GM21515 (cell line): ENCODE data around the gene SLC22A3.

Experiments used
- ATAC-seq: cut with Tn5 transposase; IDR thresholded peaks from one replicate; pipeline ENCODE4 v1.9.1; 2021; ENCODE audit not compliant: unreplicated experiment

SLC22A3 gene

GRCh38 chr6:160333101-160333500, 15.1 kb upstream of the SLC22A3 start:
- ATAC-seq, result no peak

GRCh38 chr6:160333841-160334240, 14.3 kb upstream of the SLC22A3 start:
- no peak for ATAC-seq

- no peak for ATAC-seq
Measured at GRCh38 chr6:160336200-160336599, 12.0 kb upstream of the SLC22A3 start.

- ATAC-seq, result no peak
Measured at GRCh38 chr6:160337301-160337700, 10.9 kb upstream of the SLC22A3 start.

GRCh38 chr6:160337991-160338390, 10.2 kb upstream of the SLC22A3 start:
- ATAC-seq, result no peak

- ATAC-seq, result no peak
Measured at GRCh38 chr6:160343144-160343543, 5.0 kb upstream of the SLC22A3 start.

GRCh38 chr6:160344271-160344670, 3.9 kb upstream of the SLC22A3 start:
- no peak for ATAC-seq

GRCh38 chr6:160347259-160348222, 637 bp upstream of the SLC22A3 start:
- no peak for ATAC-seq

GRCh38 chr6:160349020-160349441, 853 bp downstream of the SLC22A3 start:
- no peak for ATAC-seq

- no peak for ATAC-seq
Measured at GRCh38 chr6:160349814-160350350, 1.7 kb downstream of the SLC22A3 start.

GRCh38 chr6:160353950-160354496, 5.8 kb downstream of the SLC22A3 start:
- no peak for ATAC-seq

- no peak for ATAC-seq
Measured at GRCh38 chr6:160355001-160355400, 6.8 kb downstream of the SLC22A3 start.

GRCh38 chr6:160356074-160356744, 8.0 kb downstream of the SLC22A3 start:
- ATAC-seq, result no peak

GRCh38 chr6:160357088-160357487, 8.9 kb downstream of the SLC22A3 start:
- ATAC-seq, result no peak

- ATAC-seq, result no peak
Measured at GRCh38 chr6:160358225-160359119, 10.3 kb downstream of the SLC22A3 start.

GRCh38 chr6:160360955-160361354, 12.8 kb downstream of the SLC22A3 start:
- ATAC-seq, result no peak

- no peak for ATAC-seq
Measured at GRCh38 chr6:160362556-160362955, 14.4 kb downstream of the SLC22A3 start.

- no peak for ATAC-seq
Measured at GRCh38 chr6:160363016-160363996, 15.1 kb downstream of the SLC22A3 start.

GRCh38 chr6:160365117-160365516, 16.9 kb downstream of the SLC22A3 start:
- no peak for ATAC-seq
